ENCODE measurements around the gene ARHGAP33.

The ARHGAP33 gene

DNA sequence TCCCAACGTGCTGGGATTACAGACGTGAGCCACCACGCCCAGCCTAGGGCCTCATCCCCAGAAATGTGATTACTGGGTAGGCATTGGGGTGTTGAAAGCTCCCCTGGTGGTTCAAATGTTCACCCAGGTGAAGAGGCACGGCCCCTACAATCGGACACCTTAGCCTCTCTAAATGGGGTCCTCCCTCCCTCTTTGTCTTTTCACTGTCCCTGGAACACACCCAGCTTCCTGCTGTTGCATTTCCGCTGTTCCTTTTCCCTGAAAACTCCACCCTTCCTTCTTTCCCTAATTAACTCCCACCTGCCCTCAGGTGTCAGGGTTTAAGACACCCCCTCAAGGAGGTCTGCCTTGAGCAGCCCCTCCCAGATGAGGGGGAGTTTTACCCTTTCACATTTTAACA, 40.9 kb downstream of the ARHGAP33 start:
- Histone ChIP-seq H3K9me3 (no peaks in the 10 kb centered on the region; the same call in 1 of the 2 replicates), H3K4me3 (ENCODE audit: low read depth, low read length) (no peak overlapping the region), H3K4me1 (no peaks in the 10 kb centered on the region), H3K27me3 (no peaks in the 10 kb centered on the region), H3K36me3 (no peaks in the 10 kb centered on the region)
- no peak for DNase-seq
- TF ChIP-seq, protein P1, sequence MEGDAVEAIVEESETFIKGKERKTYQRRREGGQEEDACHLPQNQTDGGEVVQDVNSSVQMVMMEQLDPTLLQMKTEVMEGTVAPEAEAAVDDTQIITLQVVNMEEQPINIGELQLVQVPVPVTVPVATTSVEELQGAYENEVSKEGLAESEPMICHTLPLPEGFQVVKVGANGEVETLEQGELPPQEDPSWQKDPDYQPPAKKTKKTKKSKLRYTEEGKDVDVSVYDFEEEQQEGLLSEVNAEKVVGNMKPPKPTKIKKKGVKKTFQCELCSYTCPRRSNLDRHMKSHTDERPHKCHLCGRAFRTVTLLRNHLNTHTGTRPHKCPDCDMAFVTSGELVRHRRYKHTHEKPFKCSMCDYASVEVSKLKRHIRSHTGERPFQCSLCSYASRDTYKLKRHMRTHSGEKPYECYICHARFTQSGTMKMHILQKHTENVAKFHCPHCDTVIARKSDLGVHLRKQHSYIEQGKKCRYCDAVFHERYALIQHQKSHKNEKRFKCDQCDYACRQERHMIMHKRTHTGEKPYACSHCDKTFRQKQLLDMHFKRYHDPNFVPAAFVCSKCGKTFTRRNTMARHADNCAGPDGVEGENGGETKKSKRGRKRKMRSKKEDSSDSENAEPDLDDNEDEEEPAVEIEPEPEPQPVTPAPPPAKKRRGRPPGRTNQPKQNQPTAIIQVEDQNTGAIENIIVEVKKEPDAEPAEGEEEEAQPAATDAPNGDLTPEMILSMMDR (IDR thresholded peaks at IDR 0.05; ENCODE audit: low read depth, low read length), result no peak

DNA sequence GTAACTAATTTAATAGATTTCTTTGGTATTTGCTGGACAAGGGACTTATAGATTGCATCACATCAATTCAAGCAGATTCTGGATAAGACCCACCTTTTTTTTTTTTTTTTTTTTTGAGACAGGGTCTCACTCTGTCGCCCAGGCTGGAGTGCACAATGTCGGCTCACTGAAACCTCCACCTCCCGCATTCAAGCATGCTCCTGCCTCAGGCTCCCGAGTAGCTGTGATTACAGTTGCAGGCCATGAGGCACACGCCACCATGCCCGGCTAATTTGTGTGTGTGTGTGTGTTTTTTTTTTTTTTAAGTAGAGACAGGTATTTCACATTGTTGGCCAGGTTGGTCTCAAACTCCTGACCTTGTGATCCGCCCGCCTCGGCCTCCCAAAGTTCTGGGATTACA, 41.5 kb downstream of the ARHGAP33 start:
- Histone ChIP-seq H3K27me3 (no peaks in the 10 kb centered on the region), H3K36me3 (no peaks in the 10 kb centered on the region), H3K4me1 (no peaks in the 10 kb centered on the region), H3K9me3 (no peaks in the 10 kb centered on the region; the same call in 1 of the 2 replicates), H3K4me3 (ENCODE audit: low read depth, low read length) (no peak overlapping the region)
- DNase-seq, result no peak
- TF ChIP-seq, protein P1 (IDR thresholded peaks at IDR 0.05; ENCODE audit: low read depth, low read length), result no peak

DNA sequence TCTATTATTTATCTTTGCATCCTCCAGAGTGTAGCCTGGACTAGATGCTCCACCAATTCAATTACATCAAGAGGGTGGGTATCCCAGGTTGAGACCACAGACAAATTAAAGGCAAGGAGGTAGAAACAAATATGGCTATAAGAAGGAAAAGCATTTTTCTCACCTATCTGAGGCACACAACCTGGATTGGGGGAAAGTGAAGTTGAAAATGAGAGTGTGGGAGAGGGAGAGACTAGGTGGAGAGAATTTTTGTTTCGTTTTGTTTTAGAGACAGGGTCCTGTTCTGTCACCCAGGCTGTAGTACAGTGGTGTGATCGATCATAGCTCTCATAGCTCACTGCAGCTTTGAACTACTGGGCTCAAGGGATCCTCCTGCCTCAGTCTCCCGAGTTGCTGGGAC, 43.1 kb downstream of the ARHGAP33 start:
- Histone ChIP-seq H3K36me3 (no peaks in the 10 kb centered on the region), H3K4me3 (ENCODE audit: low read depth, low read length) (no peak overlapping the region), H3K27me3 (no peaks in the 10 kb centered on the region), H3K9me3 (no peaks in the 10 kb centered on the region; the same call in 1 of the 2 replicates), H3K4me1 (no peaks in the 10 kb centered on the region)
- TF ChIP-seq, protein P1 (IDR thresholded peaks at IDR 0.05; ENCODE audit: low read depth, low read length), result no peak
- no peak for DNase-seq

DNA sequence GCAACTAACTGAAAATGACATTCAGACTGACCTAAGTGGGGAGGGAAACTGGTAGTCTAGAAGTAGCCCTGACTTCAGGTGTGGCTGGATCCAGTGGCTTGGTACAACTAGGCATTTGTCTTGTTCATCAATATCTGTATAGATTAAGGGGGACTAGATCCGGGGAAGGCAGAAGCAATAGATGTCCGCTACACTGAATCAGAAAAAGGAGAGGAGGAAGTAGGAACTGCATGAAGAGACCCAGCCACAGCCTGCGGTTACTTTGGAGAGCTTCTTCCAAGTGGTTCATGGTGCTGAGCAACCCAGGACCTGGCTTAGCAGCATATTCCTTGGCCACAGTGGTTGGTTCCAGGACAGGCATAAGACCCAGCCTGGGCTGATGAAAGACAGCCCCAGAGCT, 47.2 kb downstream of the ARHGAP33 start:
- H3K27me3 ChIP-seq, result peaks cover 3% of the 10 kb centered on the region; the same call in 1 of the 2 replicates
- TF ChIP-seq, protein P1 (IDR thresholded peaks at IDR 0.05; ENCODE audit: low read depth, low read length), result no peak
- no peaks in the 10 kb centered on the region for H3K36me3 ChIP-seq
- H3K4me1 ChIP-seq, result no peaks in the 10 kb centered on the region
- no peaks in the 10 kb centered on the region for H3K9me3 ChIP-seq
- H3K4me3 ChIP-seq (ENCODE audit: low read depth, low read length), result no peak overlapping the region
- no peak for DNase-seq

DNA sequence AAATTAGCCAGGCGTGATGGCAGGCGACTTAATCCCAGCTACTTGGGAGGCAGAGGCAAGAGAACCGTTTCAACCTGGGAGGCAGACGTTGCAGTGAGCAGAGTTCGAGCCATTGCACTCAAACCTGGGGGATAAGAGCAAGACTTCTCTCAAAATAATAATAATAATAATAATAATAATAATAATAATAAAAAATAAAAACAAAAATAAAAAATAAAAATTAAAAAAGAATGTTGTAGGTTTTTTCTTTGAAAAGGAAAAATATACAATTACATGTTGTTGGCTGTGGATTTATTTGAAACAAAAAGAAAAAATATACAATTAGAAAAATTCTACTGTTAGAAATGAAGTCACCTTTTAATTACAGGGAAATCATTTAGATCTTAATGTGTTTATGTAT, 48.8 kb downstream of the ARHGAP33 start:
- Histone ChIP-seq H3K36me3 (no peaks in the 10 kb centered on the region), H3K27me3 (peaks cover 3% of the 10 kb centered on the region; the same call in 1 of the 2 replicates), H3K9me3 (no peaks in the 10 kb centered on the region), H3K4me1 (no peaks in the 10 kb centered on the region), H3K4me3 (ENCODE audit: low read depth, low read length) (no peak overlapping the region)
- DNase-seq, result no peak
- TF ChIP-seq, protein P1 (IDR thresholded peaks at IDR 0.05; ENCODE audit: low read depth, low read length), result no peak

DNA sequence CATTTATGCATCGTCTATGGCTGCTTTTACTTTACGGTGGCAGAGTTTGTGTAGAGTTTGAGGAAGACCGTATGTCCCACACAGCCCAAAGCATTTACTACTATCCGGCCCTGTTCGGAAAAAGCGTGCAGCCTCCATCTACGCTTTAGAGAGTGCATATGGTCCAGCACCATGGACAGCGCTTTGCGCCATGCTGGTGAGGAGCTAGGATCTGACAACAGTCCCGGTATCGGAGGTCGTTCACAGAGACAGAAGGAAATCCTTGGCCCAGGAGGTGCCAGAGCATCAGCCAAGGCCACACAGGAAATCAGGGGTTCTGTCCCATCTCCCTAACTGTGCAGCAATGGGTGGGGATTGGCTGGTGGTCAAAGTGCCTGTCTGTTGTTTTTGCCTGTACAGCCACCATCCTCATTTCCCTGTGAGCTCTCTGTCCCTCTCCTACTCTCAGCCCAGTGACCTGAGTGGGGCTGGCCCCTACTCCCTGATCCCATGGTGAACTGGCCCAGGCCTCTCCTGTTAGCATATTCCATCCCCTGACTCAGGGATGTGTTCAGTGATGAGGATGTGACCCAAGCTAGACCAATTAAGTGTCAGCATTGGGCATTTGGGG, 53.4 kb downstream of the ARHGAP33 start:
- H3K27me3 ChIP-seq, result peaks cover 23% of the 10 kb centered on the region
- no peaks in the 10 kb centered on the region for H3K36me3 ChIP-seq
- no peak for DNase-seq
- H3K4me1 ChIP-seq, result no peaks in the 10 kb centered on the region
- H3K9me3 ChIP-seq, result no peaks in the 10 kb centered on the region
- TF ChIP-seq, protein P1 (IDR thresholded peaks at IDR 0.05; ENCODE audit: low read depth, low read length), result no peak
- H3K4me3 ChIP-seq (ENCODE audit: low read depth, low read length), result no peak overlapping the region

Data from BE2C (cell line).